K562 (cell line): ENCODE measurements around the gene OPCML. TPM values are rescaled to one million over a fixed set of nuclear protein-coding genes. Genes with fewer than 3 reads are reported as not detected.

Source experiments
- ATAC-seq: fragments of 200-7000 bp; cut with Tn5 transposase; 3 replicates; pipeline ENCODE4 v1.9.1; 2020; ENCODE audit warnings: moderate library complexity
- BruUV-seq: library from RNA; stranded (reverse); fragments of 400-500 nt; replicated peaks from 2 replicates; lab custom pipeline; 2021; lab: Mats Ljungman, UMichigan
- CTCF ChIA-PET: fragments of 300-600 bp; formaldehyde crosslinking; extraction: SDS; loops from one replicate; lab custom pipeline; 2021; ENCODE audit warnings: low intra/inter-chr PET ratio; lab: Yijun Ruan, JAX
- POLR2A ChIA-PET: fragments of 300-600, 350-650 bp; sonication (Branson Sonifier 250); formaldehyde crosslinking; extraction: SDS; loops from one replicate; lab custom pipeline; 2021; ENCODE audit warnings: antibody characterized with exemption, inconsistent platforms; lab: Yijun Ruan, JAX
- DNase-seq, 4 experiments: peaks; one replicate each; pipeline versions ENCODE4 v3.0.0 to v3.0.0-alpha.2; 2011 to 2018; ENCODE audit warnings: low spot score in 3 of 4, mixed read lengths in 3 of 4; ENCODE audit errors: extremely low read depth in 1 of 4
- FAIRE-seq: peaks from 2 replicates; lab custom pipeline; 2011; peaks lifted over from hg19 to GRCh38; lab: Jason Lieb, UNC
- H2AFZ ChIP-seq: 2 replicates; pipeline ENCODE4 v1.6.0; 2011; ENCODE audit warnings: low read depth, low read length, control low read depth, inconsistent platforms
- H3K27ac ChIP-seq: fragments of 200-600 bp; 3 replicates; pipeline ENCODE4 v1.8.0; 2011; ENCODE audit warnings: low read depth, mild to moderate bottlenecking, control low read depth, inconsistent platforms, low read length, moderate library complexity, mixed read lengths; ENCODE audit errors: extremely low read depth
- H3K27me3 ChIP-seq, 2 experiments: fragments of 300-600 bp in 1 of 2; 2 replicates in 1 of 2; 3 replicates in 1 of 2; pipeline versions ENCODE4 v1.6.0 to v1.8.0; 2011; ENCODE audit warnings: inconsistent platforms in 2 of 2, low read length in 2 of 2, mild to moderate bottlenecking in 1 of 2, mixed read lengths in 1 of 2, moderate library complexity in 1 of 2; ENCODE audit not compliant: control insufficient read depth in 2 of 2, insufficient read depth in 2 of 2
- H3K36me3 ChIP-seq: fragments of 300-600 bp; 3 replicates; pipeline ENCODE4 v1.8.0; 2011; ENCODE audit warnings: mild to moderate bottlenecking, low read length, inconsistent platforms; ENCODE audit not compliant: control insufficient read depth, insufficient read depth
- H3K4me1 ChIP-seq, 2 experiments: fragments of 200-600 bp in 1 of 2; replicated peaks in 1 of 2; 2 replicates in 1 of 2; 3 replicates in 1 of 2; pipeline versions ENCODE4 v1.5.1 to v1.8.0; 2011; ENCODE audit warnings: inconsistent platforms in 2 of 2, low read length in 2 of 2, mild to moderate bottlenecking in 1 of 2, mixed read lengths in 1 of 2, moderate library complexity in 1 of 2; ENCODE audit not compliant: control insufficient read depth in 2 of 2, insufficient read depth in 2 of 2
- H3K4me2 ChIP-seq: 2 replicates; pipeline ENCODE4 v1.6.1; 2011; ENCODE audit warnings: low read length, control low read depth, inconsistent platforms, mixed read lengths; ENCODE audit not compliant: insufficient read depth
- H3K4me3 ChIP-seq: fragments of 200-600 bp; sonication (generic), shearing (Covaris generic); 2 replicates; pipeline ENCODE4 v1.5.1; 2016; ENCODE audit warnings: control low read depth, inconsistent platforms
- H3K79me2 ChIP-seq: fragments of 200-600 bp; 3 replicates; pipeline ENCODE4 v1.8.0; 2011; ENCODE audit warnings: low read length, inconsistent platforms; ENCODE audit not compliant: control insufficient read depth, insufficient read depth
- H3K9ac ChIP-seq, 2 experiments: 2 replicates each; pipeline versions ENCODE4 v1.6.0 to v1.6.1; 2011; ENCODE audit warnings: low read depth in 2 of 2, low read length in 2 of 2, control low read depth in 1 of 2, inconsistent platforms in 1 of 2, mild to moderate bottlenecking in 1 of 2, mixed read lengths in 1 of 2; ENCODE audit not compliant: insufficient read depth in 1 of 2
- H3K9me1 ChIP-seq: one replicate; pipeline ENCODE4 v1.6.0; 2011; ENCODE audit warnings: inconsistent platforms, mild to moderate bottlenecking, low read length, moderate library complexity; ENCODE audit not compliant: control insufficient read depth, insufficient read depth
- H3K9me3 ChIP-seq: replicated peaks from 2 replicates; pipeline ENCODE4 v1.5.1; 2011; ENCODE audit warnings: low read depth, low read length, inconsistent platforms; ENCODE audit not compliant: control insufficient read depth, insufficient read depth
- H4K20me1 ChIP-seq: replicated peaks from 2 replicates; pipeline ENCODE4 v1.6.1; 2011; ENCODE audit warnings: low read length, inconsistent platforms, mixed read lengths; ENCODE audit not compliant: control insufficient read depth, insufficient read depth
- MIER1 ChIP-seq: fragments of 450-650 bp; IDR thresholded peaks from 2 replicates; pipeline ENCODE4 v1.6.1; 2016; ENCODE audit warnings: antibody characterized with exemption, mild to moderate bottlenecking, low read depth
- NCOA2 ChIP-seq, 2 experiments: fragments of 450-650 bp; IDR thresholded peaks; 2 replicates each; pipeline ENCODE4 v1.6.1; 2018; ENCODE audit warnings: mild to moderate bottlenecking in 2 of 2, moderate library complexity in 1 of 2; ENCODE audit not compliant: partially characterized antibody in 2 of 2
- PYGO2 ChIP-seq: fragments of 450-650 bp; IDR thresholded peaks from 2 replicates; pipeline ENCODE4 v1.6.1; 2016; ENCODE audit warnings: mild to moderate bottlenecking, missing genetic modification characterization, moderate library complexity, missing compliant biosample characterization
- SMAD3 ChIP-seq: fragments of 450-650 bp; formaldehyde crosslinking; conservative IDR thresholded peaks from 2 replicates; pipeline ENCODE4 v1.4.0; 2020; ENCODE audit warnings: mild to moderate bottlenecking
- ZBTB7A ChIP-seq: IDR thresholded peaks from 2 replicates; pipeline ENCODE4 v1.6.1; 2011; ENCODE audit warnings: low read depth, mild to moderate bottlenecking, low read length, moderate library complexity, borderline replicate concordance; ENCODE audit not compliant: control insufficient read depth
- WGBS: fragments of 100-300 bp; shearing (Covaris generic); methylation state at CpG from one replicate; pipeline ENCODE4 v1.1.6; 2016; ENCODE audit warnings: low coverage, mixed read lengths; ENCODE audit not compliant: insufficient coverage; ENCODE audit errors: missing lambda C conversion rate; 5-methylcytosine and 5-hydroxymethylcytosine counted together
- in situ Hi-C: fragments of 300-500 bp; cut with MboI; formaldehyde crosslinking; loops from 4 replicates; pipeline ENCODE4 v1.15.0; 2018; ENCODE audit warnings: inconsistent platforms, mixed read lengths
- intact Hi-C: fragments of 100-400 bp; cut with micrococcal nuclease; formaldehyde crosslinking; loops from 2 replicates; pipeline ENCODE4 v1.14.2; 2022
- polyA plus RNA-seq, 8 experiments: library from polyadenylated mRNA; depleted of rRNA in 4 of 8; stranded (reverse) in 5 of 8; unstranded in 3 of 8; fragments of >200 nt; fragmentation: Nextera tagmentation in 2 of 8; fragmentation: Illumina TruSeq in 1 of 8; extraction: Ambion mirVana in 2 of 8; extraction: Trizol in 1 of 8; gene quantifications; 2 replicates each; pipeline versions ENCODE4 v1.2.1 to v1.2.3, GENCODE V29; 2011 to 2014; ENCODE audit warnings: inconsistent platforms in 1 of 8, missing spikeins in 1 of 8
- total RNA-seq, 7 experiments: library from RNA; depleted of rRNA in 6 of 7; stranded (reverse); fragments of >200 nt in 6 of 7; fragmentation: Illumina TruSeq in 2 of 7; extraction: Trizol in 2 of 7; gene quantifications; 2 replicates each; pipeline versions ENCODE4 v1.2.1 to v1.2.3, GENCODE V29; 2011 to 2021; ENCODE audit warnings: low replicate concordance in 1 of 7
- TF ChIP-seq, protein P1 (sequence below): fragments of 450-650 bp; IDR thresholded peaks from 2 replicates; pipeline ENCODE4 v1.6.1; 2017; ENCODE audit warnings: antibody characterized with exemption, mild to moderate bottlenecking
- TF ChIP-seq, protein P2 (sequence below): sonication (generic); formaldehyde crosslinking; IDR thresholded peaks from 2 replicates; pipeline ENCODE4 v1.8.1; 2023; ENCODE audit warnings: missing genetic modification reagents, mild to moderate bottlenecking, borderline replicate concordance
- TF ChIP-seq, protein P3 (sequence below): fragments of 250-450 bp; sonication (Bioruptor Pico); IDR thresholded peaks from 2 replicates; pipeline ENCODE4 v1.8.0; 2021; ENCODE audit warnings: borderline replicate concordance, mild to moderate bottlenecking, moderate library complexity; ENCODE audit not compliant: poor library complexity, severe bottlenecking

The OPCML gene
- total and polyA plus RNA-seq, 9 of the 15 experiments (the other 6 are each of a cell fraction or from before 2014, with no cell fraction given) = not detected

DNA sequence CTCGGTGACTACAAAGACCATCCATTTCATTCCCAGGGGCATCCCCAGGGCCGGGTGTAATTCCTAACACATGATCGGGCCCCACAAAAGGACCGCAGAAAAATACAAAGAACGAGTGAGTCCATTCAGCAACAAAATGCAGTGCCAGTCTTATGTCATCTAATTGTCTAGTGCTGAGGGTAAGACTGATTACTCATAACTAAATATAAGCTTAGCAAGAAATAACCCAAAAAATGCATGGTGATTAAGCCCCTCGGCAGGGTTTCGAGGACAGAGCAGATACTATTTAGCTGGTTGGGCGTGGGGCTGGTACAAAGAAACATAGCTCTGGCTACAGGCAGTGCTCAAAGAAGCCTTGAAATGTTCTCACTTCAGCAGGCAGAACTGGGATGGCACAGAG, 1078.9 kb downstream of the OPCML start:
- POLR2A ChIA-PET = no interaction called here
- CTCF ChIA-PET = no interaction called here
- no TSS peak for BruUV-seq
- no peaks in the 10 kb centered on the region for H4K20me1 ChIP-seq
- H3K4me1 ChIP-seq = no peaks in the 10 kb centered on the region
- H3K9me1 ChIP-seq = no peaks in the 10 kb centered on the region
- H3K36me3 ChIP-seq = no peaks in the 10 kb centered on the region
- no peak overlapping the region for H3K27ac ChIP-seq
- DNase-seq (no peak), ATAC-seq (no peak), FAIRE-seq (no peak)
- H2AFZ ChIP-seq = no peak overlapping the region
- no peak overlapping the region for H3K4me3 ChIP-seq
- H3K79me2 ChIP-seq = no peaks in the 10 kb centered on the region
- H3K9me3 ChIP-seq = no peaks in the 10 kb centered on the region
- H3K9ac ChIP-seq = no peak overlapping the region
- H3K4me2 ChIP-seq = no peak overlapping the region
- WGBS = 1% methylated on average over 8 of the region's 8 CpGs
- H3K27me3 ChIP-seq = no peaks in the 10 kb centered on the region
- in situ Hi-C loops (no loop called here), intact Hi-C loops (no loop called here)
- no peak for TF ChIP-seq SMAD3
- TF ChIP-seq ZBTB7A = no peak
- TF ChIP-seq NCOA2 (IDR thresholded peaks at IDR 0.05; ENCODE audit: partially characterized antibody in 2 of 2) = no peak
- TF ChIP-seq MIER1 = no peak
- TF ChIP-seq, protein P1, sequence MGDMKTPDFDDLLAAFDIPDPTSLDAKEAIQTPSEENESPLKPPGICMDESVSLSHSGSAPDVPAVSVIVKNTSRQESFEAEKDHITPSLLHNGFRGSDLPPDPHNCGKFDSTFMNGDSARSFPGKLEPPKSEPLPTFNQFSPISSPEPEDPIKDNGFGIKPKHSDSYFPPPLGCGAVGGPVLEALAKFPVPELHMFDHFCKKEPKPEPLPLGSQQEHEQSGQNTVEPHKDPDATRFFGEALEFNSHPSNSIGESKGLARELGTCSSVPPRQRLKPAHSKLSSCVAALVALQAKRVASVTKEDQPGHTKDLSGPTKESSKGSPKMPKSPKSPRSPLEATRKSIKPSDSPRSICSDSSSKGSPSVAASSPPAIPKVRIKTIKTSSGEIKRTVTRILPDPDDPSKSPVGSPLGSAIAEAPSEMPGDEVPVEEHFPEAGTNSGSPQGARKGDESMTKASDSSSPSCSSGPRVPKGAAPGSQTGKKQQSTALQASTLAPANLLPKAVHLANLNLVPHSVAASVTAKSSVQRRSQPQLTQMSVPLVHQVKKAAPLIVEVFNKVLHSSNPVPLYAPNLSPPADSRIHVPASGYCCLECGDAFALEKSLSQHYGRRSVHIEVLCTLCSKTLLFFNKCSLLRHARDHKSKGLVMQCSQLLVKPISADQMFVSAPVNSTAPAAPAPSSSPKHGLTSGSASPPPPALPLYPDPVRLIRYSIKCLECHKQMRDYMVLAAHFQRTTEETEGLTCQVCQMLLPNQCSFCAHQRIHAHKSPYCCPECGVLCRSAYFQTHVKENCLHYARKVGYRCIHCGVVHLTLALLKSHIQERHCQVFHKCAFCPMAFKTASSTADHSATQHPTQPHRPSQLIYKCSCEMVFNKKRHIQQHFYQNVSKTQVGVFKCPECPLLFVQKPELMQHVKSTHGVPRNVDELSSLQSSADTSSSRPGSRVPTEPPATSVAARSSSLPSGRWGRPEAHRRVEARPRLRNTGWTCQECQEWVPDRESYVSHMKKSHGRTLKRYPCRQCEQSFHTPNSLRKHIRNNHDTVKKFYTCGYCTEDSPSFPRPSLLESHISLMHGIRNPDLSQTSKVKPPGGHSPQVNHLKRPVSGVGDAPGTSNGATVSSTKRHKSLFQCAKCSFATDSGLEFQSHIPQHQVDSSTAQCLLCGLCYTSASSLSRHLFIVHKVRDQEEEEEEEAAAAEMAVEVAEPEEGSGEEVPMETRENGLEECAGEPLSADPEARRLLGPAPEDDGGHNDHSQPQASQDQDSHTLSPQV = no peak
- TF ChIP-seq, protein P2, sequence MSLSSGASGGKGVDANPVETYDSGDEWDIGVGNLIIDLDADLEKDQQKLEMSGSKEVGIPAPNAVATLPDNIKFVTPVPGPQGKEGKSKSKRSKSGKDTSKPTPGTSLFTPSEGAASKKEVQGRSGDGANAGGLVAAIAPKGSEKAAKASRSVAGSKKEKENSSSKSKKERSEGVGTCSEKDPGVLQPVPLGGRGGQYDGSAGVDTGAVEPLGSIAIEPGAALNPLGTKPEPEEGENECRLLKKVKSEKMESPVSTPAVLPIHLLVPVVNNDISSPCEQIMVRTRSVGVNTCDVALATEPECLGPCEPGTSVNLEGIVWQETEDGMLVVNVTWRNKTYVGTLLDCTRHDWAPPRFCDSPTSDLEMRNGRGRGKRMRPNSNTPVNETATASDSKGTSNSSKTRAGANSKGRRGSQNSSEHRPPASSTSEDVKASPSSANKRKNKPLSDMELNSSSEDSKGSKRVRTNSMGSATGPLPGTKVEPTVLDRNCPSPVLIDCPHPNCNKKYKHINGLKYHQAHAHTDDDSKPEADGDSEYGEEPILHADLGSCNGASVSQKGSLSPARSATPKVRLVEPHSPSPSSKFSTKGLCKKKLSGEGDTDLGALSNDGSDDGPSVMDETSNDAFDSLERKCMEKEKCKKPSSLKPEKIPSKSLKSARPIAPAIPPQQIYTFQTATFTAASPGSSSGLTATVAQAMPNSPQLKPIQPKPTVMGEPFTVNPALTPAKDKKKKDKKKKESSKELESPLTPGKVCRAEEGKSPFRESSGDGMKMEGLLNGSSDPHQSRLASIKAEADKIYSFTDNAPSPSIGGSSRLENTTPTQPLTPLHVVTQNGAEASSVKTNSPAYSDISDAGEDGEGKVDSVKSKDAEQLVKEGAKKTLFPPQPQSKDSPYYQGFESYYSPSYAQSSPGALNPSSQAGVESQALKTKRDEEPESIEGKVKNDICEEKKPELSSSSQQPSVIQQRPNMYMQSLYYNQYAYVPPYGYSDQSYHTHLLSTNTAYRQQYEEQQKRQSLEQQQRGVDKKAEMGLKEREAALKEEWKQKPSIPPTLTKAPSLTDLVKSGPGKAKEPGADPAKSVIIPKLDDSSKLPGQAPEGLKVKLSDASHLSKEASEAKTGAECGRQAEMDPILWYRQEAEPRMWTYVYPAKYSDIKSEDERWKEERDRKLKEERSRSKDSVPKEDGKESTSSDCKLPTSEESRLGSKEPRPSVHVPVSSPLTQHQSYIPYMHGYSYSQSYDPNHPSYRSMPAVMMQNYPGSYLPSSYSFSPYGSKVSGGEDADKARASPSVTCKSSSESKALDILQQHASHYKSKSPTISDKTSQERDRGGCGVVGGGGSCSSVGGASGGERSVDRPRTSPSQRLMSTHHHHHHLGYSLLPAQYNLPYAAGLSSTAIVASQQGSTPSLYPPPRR (CRISPR knock-in tag) = no peak
- TF ChIP-seq PYGO2 (tag) = no peak
- TF ChIP-seq, protein P3, sequence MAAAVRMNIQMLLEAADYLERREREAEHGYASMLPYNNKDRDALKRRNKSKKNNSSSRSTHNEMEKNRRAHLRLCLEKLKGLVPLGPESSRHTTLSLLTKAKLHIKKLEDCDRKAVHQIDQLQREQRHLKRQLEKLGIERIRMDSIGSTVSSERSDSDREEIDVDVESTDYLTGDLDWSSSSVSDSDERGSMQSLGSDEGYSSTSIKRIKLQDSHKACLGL (CRISPR knock-in tag) = no peak
